ENCODE results near the gene ZNF808.
"Not testable (repeated sequence)": the region's sequence is repeated elsewhere in the genome, so short reads cannot be mapped to it uniquely, and the experiment has no call there.

ZNF808 gene

GRCh38 chr19:52507266-52507665 lies 20.2 kb upstream of the ZNF808 start:
- Histone ChIP-seq H3K4me1 (no peaks in the 10 kb centered on the region), H3K4me3 (no peak overlapping the region), H3K27ac (no peak overlapping the region), H4K20me1 (no peaks in the 10 kb centered on the region), H3K27me3 (no peaks in the 10 kb centered on the region), H3K36me3 (no peaks in the 10 kb centered on the region), H3K4me2 (no peak overlapping the region), H3K9ac (no peak overlapping the region), H3K9me3 (peaks cover 89% of the 10 kb centered on the region)
- no peak for TF ChIP-seq Cebpa-rat (IDR thresholded peaks at IDR 0.05)

- no peak overlapping the region for H3K9ac ChIP-seq
- no peak for TF ChIP-seq Cebpa-rat (IDR thresholded peaks at IDR 0.05)
- no peaks in the 10 kb centered on the region for H3K4me1 ChIP-seq
- H4K20me1 ChIP-seq: no peaks in the 10 kb centered on the region
- H3K27ac ChIP-seq: no peak overlapping the region
- H3K9me3 ChIP-seq: peaks cover 66% of the 10 kb centered on the region
- no peak overlapping the region for H3K4me2 ChIP-seq
- no peak overlapping the region for H3K4me3 ChIP-seq
- H3K36me3 ChIP-seq: no peaks in the 10 kb centered on the region
- H3K27me3 ChIP-seq: no peaks in the 10 kb centered on the region
These were observed 11.3 kb upstream of the ZNF808 start for GRCh38 chr19:52516191-52516590.

GRCh38 chr19:52518646-52519045 lies 8.8 kb upstream of the ZNF808 start:
- TF ChIP-seq Cebpa-rat (IDR thresholded peaks at IDR 0.05): no peak
- no peak overlapping the region for H3K4me2 ChIP-seq
- H4K20me1 ChIP-seq: no peaks in the 10 kb centered on the region
- no peak overlapping the region for H3K27ac ChIP-seq
- no peak overlapping the region for H3K4me3 ChIP-seq
- peaks cover 53% of the 10 kb centered on the region for H3K9me3 ChIP-seq
- H3K4me1 ChIP-seq: no peaks in the 10 kb centered on the region
- H3K36me3 ChIP-seq: no peaks in the 10 kb centered on the region
- no peak overlapping the region for H3K9ac ChIP-seq
- no peaks in the 10 kb centered on the region for H3K27me3 ChIP-seq

GRCh38 chr19:52519175-52519574 lies 8.3 kb upstream of the ZNF808 start:
- not testable (repeated sequence) for H3K9ac ChIP-seq, H3K4me1 ChIP-seq, H4K20me1 ChIP-seq, H3K27ac ChIP-seq, H3K4me2 ChIP-seq, H3K36me3 ChIP-seq, H3K4me3 ChIP-seq, H3K27me3 ChIP-seq
- H3K9me3 ChIP-seq: peaks cover 54% of the 10 kb centered on the region

DNA sequence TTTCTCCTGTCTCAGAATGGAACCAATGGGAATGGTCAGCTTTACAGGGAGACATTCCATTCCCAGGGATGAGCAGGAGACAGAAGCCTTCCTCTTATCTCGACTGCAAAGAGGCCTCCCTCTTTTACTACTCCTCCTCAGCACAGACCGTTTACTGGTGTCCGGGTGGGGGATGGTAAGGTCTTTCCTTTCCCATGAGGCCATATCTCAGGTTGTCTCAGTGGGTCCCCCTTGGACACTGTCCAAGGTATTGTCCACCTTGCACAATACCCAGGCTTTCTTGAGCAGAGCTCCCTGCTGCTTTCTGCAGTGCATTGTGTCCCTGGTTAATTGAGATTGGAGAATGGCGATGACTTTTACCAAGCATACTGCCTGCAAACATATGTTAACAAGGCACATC lies 7.5 kb upstream of the ZNF808 start:
- TF ChIP-seq Cebpa-rat (IDR thresholded peaks at IDR 0.05): no peak
- H3K4me1 ChIP-seq: no peaks in the 10 kb centered on the region
- no peak overlapping the region for H3K9ac ChIP-seq
- H3K27ac ChIP-seq: no peak overlapping the region
- H3K4me3 ChIP-seq: no peak overlapping the region
- H3K27me3 ChIP-seq: no peaks in the 10 kb centered on the region
- no peaks in the 10 kb centered on the region for H3K36me3 ChIP-seq
- H3K4me2 ChIP-seq: no peak overlapping the region
- H4K20me1 ChIP-seq: no peaks in the 10 kb centered on the region
- H3K9me3 ChIP-seq: peaks cover 54% of the 10 kb centered on the region

DNA sequence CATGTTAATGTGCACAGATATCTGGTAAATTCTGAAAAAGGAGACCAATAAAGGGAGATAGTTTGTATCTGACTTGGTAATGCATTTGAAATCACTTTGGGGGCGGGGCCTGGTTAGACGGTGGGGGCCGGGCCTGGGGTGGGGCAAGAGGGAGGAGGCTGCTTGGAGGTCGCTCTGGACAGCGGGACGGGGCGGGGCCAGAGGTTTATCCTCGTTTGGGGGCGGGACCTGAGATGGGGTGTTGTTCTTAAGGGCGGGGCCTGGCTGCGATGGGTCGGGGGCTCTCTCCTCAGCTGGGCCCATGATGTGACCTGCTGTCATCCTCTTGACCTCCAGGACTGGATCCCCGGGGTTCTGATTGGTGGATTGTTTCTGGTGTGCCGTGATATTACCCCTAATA lies 4.9 kb upstream of the ZNF808 start:
- Histone ChIP-seq H3K36me3 (no peaks in the 10 kb centered on the region), H3K4me2 (no peak overlapping the region), H3K4me1 (no peaks in the 10 kb centered on the region), H4K20me1 (no peaks in the 10 kb centered on the region), H3K27me3 (no peaks in the 10 kb centered on the region), H3K9me3 (peaks cover 52% of the 10 kb centered on the region), H3K9ac (no peak overlapping the region), H3K27ac (no peak overlapping the region), H3K4me3 (no peak overlapping the region)
- TF ChIP-seq Cebpa-rat (IDR thresholded peaks at IDR 0.05): no peak

- Histone ChIP-seq H3K9me3 (peaks cover 44% of the 10 kb centered on the region), H3K27ac (no peak overlapping the region), H3K4me1 (peaks cover 11% of the 10 kb centered on the region), H4K20me1 (no peaks in the 10 kb centered on the region), H3K4me3 (no peak overlapping the region), H3K4me2 (no peak overlapping the region), H3K36me3 (no peaks in the 10 kb centered on the region), H3K9ac (no peak overlapping the region), H3K27me3 (no peaks in the 10 kb centered on the region)
- TF ChIP-seq Cebpa-rat (IDR thresholded peaks at IDR 0.05): no peak
These were observed 3.4 kb upstream of the ZNF808 start for GRCh38 chr19:52524086-52524485.

DNA sequence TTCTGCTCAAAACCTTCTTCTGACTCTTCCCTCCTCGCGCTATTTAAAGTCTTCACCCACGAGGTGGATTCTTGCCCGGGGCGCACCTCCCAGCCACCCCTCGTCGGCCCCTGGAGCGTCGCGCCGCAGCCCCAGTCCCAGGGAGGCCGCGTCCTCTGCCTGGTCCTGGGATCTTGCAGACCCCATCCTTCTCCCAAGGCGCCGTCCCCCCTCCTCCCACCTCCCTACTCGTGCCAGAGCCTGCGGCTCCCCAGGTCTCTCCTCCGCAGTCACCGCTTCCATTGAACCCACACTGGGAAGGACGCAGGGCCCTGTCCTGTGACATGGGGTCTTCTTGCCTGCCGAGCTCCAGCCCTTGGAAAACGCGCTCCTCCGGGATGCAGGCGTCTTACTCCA lies 486 bp downstream of the ZNF808 start:
- TF ChIP-seq Cebpa-rat (IDR thresholded peaks at IDR 0.05): no peak
- Histone ChIP-seq H3K27me3 (no peaks in the 10 kb centered on the region), H3K36me3 (peaks cover 7% of the 10 kb centered on the region; the same call in 1 of the 2 replicates), H3K27ac (peak overlapping the region; percentile 89), H3K9ac (peak overlapping the region; percentile 94), H3K4me3 (peak overlapping the region; percentile 94), H3K4me1 (peaks cover 15% of the 10 kb centered on the region), H4K20me1 (peaks cover 2% of the 10 kb centered on the region; the same call in 1 of the 2 replicates), H3K4me2 (peak overlapping the region; percentile 99), H3K9me3 (peaks cover 31% of the 10 kb centered on the region)

- Histone ChIP-seq H3K36me3 (peaks cover 20% of the 10 kb centered on the region), H3K4me1 (peaks cover 36% of the 10 kb centered on the region), H3K4me2 (no peak overlapping the region), H3K9ac (no peak overlapping the region), H3K9me3 (no peaks in the 10 kb centered on the region), H4K20me1 (peaks cover 30% of the 10 kb centered on the region), H3K27me3 (no peaks in the 10 kb centered on the region), H3K27ac (no peak overlapping the region), H3K4me3 (no peak overlapping the region)
- no peak for TF ChIP-seq Cebpa-rat (IDR thresholded peaks at IDR 0.05)
These were observed 5.0 kb downstream of the ZNF808 start for GRCh38 chr19:52532480-52532879.

GRCh38 chr19:52533901-52534300 lies 6.4 kb downstream of the ZNF808 start:
- Histone ChIP-seq H4K20me1 (peaks cover 30% of the 10 kb centered on the region), H3K4me3 (no peak overlapping the region), H3K9me3 (peaks cover 13% of the 10 kb centered on the region), H3K9ac (no peak overlapping the region), H3K4me1 (peaks cover 28% of the 10 kb centered on the region), H3K4me2 (no peak overlapping the region), H3K27ac (no peak overlapping the region), H3K36me3 (peaks cover 32% of the 10 kb centered on the region), H3K27me3 (no peaks in the 10 kb centered on the region)
- no peak for TF ChIP-seq Cebpa-rat (IDR thresholded peaks at IDR 0.05)

- peaks cover 30% of the 10 kb centered on the region for H4K20me1 ChIP-seq
- H3K4me3 ChIP-seq: peak overlapping the region; percentile 81
- H3K27ac ChIP-seq: peak overlapping the region; percentile 37; the same call in 1 of the 2 replicates
- H3K4me1 ChIP-seq: peaks cover 23% of the 10 kb centered on the region
- H3K27me3 ChIP-seq: not testable (repeated sequence)
- peaks cover 26% of the 10 kb centered on the region for H3K9me3 ChIP-seq
- peaks cover 40% of the 10 kb centered on the region for H3K36me3 ChIP-seq
- peak overlapping the region; percentile 98 for H3K4me2 ChIP-seq
- peak overlapping the region; percentile 87; the same call in 1 of the 2 replicates for H3K9ac ChIP-seq
These were observed 7.9 kb downstream of the ZNF808 start for GRCh38 chr19:52535385-52535770.
